GM18520 (cell line): ENCODE results near the gene ATXN1.
"Not testable (repeated sequence)": the region's sequence is repeated elsewhere in the genome, so short reads cannot be mapped to it uniquely, and the experiment has no call there.

Experiments used
- ATAC-seq: cut with Tn5 transposase; IDR thresholded peaks from one replicate; pipeline ENCODE4 v1.9.1; 2021; ENCODE audit not compliant: unreplicated experiment

Gene ATXN1

DNA sequence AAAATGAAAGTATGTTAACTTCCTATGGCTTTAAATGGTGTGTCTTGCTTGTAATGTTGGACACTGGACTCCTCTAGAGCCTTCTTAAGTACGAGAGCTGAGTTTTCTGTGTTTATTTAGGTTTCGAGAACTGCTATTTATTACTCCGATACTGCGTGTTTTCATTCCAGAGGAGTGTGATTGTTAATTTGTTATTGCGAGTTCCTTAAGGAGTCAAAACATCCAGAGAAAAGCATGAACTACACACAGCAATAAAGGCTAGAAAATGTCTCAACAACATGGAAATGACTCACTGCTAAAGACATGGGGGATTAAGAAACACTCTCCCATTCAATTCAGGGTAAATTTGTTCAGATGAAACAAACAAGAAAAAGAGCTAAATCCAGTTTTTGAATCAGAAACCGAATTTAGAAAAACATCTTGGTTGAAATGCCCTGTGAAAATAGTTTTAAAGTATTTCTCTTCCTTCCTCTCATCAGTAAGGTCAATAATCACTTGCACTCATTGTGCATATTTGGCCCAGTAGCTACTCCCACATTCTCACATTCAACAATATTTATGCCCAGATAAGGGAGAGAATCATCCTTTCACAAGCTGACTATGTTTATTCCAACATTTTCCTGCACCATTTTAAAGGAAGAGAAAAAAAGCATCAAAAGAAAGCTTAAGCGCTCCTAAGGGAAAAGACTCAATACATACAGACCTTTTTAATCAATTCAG, 36.0 kb downstream of the ATXN1 start:
- ATAC-seq: no peak

DNA sequence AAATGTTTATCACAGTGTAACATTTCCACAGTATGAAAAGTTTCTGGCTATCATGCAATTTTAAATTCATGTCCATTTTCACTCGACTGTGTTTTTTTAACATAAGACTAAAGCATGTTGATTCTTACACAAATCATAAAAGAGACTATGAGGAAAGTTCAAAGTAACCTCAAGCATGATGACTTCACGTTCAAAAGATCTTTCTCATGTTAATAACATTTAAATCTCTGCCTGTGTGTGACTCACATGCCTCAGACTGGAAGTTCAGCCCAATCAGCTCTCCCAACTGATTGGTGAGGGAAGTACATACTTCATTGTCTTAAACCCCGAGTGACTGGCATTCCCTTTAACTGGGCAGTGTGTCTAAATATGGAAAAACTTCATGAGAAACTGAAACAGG, 37.4 kb downstream of the ATXN1 start:
- no peak for ATAC-seq

DNA sequence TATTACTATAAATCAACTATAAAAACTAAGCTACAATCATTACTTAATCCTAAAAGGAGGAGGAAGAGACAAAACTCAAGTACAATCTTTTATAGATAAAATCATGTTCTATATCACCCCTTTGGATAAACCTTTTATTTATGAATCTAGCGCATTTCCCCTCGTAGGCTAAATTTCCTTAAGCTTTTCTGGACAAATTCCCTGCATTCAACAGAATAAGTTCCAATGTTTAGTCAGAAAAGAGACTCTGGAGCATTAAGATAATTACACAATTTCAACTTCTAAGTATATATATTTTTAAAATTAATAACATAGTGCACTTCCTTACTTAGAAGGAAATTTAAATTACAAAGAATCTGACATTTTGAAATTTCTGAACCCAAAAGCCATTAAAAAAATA, 37.9 kb downstream of the ATXN1 start:
- no peak for ATAC-seq

DNA sequence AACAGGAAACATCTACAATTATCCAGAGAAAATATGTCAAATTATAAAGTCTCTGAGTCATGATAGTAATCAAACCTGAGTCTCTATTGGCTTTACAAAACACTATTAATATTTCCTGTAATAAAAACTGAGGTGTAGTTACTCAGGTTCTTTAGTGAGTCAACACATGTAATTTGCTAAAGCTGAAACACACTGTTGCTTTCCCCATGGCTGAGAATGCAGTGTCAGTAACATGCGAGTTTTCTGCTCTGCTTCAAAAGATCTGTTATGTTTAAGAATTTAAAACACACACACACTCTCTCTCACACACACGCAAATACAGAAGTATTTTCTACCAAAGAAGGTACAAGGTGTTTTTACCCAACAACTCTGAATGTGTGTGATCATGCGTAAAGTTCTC, 38.6 kb downstream of the ATXN1 start:
- ATAC-seq: no peak

DNA sequence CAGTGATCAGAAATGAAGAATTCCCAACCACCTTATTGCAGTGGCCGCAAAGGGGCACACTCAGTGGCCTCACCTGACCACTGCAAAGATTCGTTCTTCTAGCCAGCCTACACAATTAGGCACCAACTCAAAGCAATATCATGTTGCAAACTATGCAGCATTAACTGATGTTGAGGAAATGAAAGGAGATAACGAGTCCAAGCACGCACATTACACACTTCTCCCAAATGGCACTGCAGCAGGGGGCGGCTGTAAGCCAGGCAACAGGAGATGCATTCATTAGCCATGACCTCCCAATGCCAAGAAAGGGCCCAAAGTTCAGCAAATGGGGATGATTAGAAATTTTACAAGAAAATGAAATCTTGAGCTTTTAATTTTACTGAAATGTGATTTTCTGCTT, 39.3 kb downstream of the ATXN1 start:
- no peak for ATAC-seq

DNA sequence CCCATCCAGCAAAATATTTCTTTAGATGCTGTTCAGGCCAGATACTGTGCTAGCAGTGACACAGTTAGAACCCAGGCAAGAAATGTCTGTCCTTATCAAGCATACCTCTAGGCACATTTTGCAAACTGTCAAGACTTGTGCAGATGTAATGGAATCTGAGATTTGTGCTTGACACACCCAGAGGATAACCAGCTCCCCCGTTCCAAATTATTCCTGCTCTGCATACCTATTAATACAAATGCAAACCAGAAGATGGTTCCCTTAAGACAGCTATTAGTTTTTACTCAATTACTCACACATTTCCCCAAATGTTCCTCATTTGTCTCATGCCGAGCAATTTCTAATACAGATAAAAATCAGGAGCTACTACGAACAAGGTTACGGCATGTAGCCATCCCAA, 40.4 kb downstream of the ATXN1 start:
- no peak for ATAC-seq

DNA sequence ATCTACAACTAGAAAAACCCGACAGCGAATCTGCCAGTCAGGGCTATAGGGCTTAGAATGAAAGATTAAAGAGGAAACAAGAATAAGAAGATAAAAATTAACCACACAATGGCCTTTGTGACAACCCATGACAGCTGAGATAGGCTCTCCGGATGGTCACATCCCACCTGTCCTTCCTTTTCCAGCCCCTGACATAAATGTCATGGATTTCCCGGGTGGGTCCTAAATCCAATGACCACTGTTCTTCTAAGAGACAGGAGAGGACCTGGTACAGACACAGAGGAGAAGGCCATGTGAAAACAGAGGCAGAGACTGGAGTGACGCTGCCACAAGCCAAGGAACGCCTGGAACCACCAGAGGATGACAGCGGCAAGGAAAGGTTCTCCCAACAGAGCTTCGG, 41.8 kb downstream of the ATXN1 start:
- ATAC-seq: no peak

DNA sequence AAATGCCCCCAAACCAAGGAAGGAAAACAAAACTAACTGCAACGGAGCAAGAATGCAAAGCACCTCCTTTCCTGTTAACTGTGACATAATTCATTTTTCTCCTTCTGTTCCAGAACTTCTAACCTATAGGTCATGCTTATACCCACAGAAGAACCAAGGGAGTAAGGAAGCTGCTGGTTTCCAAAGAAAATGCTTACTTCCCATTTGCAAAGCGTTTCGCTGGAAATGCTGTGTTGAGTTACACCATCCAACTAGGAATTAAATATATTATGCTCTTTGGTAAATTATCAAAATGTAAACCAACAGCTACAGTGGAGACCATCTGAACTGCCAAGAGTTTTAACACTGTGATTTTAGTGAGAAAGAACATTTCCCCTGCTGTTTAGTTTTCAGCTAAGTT, 42.9 kb downstream of the ATXN1 start:
- no peak for ATAC-seq

DNA sequence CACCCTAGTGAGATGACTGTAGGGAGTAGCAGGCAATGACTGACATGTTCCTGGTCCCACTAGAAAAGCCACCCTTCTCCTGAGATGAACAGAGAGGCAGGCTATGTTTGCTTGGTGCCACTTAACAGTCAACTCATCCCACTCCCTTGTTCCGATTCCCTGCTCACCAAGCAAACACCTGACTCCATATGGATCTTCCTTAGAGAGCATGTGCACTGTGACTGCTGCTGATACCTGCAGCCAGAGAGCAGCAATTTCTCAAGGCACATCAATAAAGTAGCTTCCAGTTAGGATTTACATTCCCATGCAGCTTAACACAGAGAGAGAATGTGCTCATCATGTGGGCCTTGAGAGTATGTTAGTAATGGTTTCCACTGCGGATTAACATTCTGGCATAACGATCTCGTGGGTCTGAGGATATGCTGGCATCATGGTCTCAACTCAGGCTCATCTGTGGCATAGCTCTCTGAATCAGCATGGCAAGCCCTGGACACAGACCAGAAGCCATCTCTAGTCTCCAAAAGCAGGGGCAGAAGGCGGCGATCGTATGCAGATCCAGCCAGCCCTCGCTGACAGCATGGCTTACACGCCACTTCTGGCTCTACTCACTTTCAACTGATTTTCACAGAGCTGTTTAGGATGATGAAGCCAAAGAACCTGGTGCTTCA, 43.9 kb downstream of the ATXN1 start:
- no peak for ATAC-seq

DNA sequence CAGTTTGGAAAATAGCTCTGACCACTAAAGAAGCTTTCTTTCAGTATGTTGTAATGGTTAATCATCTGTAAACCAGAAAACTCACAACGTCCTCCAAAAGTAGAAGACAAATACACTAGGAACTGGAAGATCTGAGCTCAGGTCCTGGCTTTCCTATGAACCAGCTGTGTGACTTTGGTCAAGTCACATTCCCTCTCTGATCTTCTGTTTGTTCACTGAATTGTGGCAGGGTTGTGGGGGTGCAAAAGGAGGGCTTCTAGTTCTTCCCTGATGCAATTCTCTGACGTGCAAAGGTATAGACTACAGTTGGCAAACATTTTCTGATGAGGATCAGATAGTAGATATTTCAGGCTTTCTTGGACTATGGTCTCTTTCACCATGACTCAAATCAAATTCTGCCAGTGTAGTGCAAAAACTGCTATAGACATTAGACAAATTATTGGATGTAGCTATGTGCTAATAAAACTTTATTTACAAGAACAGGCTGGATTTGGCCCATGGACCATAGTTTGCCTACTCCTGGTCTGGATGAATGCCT, 44.9 kb downstream of the ATXN1 start:
- ATAC-seq: no peak

DNA sequence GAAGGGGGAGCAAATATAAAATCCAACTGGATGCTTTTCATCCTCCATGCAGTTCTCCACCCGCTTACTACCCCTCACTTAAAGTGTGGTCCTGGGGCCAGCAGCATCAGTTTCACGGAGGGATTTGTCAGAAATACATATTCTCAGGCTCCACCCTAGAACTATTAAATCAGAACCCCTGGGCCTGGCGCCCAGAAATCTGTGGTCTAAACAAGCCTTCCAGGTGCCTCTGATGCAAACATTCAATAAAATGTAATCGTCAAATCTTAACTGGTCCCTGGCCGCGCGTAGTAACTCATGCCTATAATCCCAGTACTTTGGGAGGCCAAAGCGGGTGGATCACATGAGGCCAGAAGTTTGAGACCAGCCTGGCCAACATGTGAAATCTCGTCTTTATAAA, 47.7 kb downstream of the ATXN1 start:
- ATAC-seq: no peak

DNA sequence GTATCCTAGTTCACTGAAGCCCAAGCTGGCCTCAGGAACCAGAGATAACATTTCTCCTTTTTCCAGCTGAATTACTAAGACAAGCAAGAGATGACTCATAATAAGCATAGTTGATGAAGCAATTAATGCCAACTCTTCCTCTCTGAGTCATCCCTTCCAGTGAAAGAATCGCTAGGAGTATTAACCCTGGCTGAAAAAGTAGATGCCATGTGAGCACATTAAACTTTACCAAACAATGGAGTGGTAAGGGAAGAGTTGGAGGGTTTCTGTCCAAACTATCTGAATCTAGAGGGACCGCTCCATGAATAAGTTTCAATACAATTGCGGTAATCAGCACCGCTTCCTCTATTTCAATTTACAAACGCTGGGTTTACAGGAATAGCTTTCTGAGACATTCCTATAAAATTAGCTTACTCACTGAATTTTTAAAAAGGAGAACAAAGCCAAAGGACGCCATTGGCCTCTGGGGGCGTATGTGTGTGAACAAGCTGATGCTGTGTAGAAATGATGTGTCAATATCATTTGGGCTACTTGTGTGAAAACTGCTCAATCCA, 48.3 kb downstream of the ATXN1 start:
- peak; percentile 22 for ATAC-seq

DNA sequence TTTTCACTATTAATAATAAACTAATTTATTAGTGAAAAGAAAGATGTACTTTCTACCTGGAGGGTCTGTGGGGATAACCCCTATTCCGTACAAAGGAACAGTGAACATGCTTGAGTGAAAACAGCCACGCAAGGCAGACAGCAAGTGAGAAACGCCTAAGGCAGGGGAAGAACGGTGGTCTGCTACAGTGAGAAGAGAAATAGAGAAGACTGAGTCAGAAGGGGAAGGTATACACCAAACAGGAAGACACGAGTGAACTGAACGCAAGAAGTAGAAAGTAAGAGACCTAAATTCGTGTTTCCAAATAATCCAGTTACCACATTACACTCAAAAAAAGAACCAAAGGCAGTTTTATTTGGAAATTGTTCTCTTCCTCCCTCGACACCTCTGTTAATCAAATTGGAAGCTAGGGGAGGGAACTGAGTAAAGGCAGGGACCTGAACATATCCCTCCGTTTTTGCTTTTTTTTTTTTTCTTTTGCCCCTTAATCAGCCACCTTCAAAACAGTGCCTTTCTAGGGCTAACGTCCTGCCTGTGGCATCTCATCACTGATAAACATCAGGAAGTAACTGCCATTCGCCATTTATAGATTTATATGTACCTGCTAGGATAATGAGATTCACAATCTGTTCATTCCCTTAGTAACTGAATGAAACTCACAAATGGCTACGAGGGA, 48.9 kb downstream of the ATXN1 start:
- ATAC-seq: peak; percentile 64

DNA sequence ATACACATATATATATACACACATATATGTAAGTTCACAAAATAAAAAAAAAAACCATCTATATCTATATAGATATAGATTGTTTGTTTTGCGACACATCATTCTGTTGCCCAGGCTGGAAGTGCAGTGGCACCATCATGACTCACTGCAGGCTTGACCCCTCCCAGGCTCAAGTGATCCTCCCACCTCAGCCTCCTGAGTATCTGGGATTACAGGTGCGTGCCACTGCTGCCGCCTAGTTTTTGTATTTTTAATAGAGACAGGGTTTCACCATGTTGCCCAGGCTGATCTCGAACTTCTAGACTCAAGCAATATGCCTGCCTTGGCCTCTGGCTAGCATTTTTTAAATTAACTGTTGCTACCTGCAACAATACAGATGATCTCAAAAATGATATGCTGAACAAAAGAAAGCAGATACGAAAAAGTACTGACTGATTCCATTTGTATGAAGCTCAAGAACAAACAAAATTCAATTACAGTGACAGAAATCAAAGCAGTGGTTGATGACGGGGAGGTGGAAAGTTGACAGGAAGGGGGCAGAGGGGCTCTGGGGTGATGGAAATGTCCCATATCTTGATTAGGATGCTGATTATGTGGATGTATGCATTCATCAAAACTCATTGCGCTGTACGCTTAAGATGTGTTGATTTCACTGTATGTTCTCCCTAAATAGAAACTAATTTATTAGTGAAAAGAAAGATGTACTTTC, 49.6 kb downstream of the ATXN1 start:
- no peak for ATAC-seq

DNA sequence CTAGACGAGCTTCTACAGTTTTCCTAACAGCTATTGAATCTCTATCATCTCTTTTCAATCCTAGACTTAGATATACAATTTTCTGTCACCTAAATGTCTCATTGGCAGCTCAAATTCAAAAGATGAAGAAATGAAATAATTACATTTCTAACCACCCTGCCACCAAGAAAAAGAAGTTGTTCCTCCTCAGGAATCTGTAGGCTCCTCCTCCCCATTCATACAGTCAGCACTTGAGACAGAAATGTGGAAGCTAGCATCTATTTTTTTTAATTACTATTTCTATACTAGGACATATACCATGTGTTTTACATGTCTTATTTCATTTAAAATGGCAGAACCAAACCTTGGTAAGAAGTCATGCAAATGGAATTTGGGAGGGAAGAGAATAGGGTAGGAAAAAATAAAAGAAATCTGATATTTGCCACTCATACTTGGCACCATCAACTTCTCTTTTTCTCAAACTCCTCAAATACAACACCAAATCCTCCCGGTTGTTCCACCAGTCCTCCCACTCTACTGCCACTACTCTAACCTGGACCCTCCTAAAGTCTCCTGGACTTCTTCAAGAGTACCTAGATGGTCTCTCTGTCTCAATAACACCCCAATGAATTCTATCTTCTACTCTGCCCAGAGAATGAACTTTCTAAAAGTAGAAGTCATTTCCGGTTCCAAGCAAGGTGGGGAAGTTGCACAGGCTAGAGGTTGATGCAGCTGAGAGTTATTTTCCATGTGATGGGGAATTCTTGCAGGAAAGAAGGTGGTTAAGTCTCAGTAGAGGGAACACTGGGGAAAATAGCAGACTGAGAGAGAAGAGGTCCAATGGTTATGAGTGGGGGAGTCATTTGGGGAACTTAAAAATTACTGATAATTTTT, 54.1 kb downstream of the ATXN1 start:
- ATAC-seq: no peak

DNA sequence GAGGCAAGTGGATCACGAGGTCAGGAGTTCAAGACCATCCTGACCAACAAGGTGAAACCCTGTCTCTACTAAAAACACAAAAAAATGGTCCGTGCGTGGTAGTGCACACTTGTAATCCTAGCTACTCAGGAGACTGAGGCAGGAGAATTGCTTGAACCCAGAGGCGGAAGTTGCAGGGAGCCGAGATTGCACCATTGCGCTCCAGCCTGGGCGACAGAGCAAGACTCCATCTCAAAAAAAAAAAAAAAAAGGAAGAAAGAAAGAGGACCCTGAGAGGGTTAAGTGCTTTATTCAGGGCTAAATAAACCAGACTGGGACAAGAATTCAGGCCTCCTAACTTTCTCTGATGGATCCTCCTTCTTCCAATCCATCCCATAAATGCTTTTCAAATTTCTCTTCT, 54.8 kb downstream of the ATXN1 start:
- ATAC-seq: not testable (repeated sequence)

DNA sequence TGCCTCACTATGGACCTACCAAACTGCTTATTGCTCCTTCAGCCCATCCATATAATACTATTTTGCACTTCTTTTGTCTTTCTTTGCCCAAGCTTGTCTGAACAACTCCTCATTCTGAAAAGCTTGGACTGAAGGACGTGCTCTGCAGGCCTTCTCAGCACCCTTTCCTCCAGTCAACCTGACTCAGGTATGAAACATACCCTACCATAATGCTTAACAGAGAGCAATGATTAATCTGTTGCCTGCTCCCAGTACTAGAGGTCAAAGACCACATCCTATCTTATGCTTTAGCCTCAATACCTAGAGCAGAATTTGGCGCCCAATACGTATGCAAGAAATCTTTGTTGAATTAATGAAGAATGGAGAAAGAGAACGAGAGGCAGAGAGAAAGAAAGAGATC, 55.2 kb downstream of the ATXN1 start:
- ATAC-seq: no peak

DNA sequence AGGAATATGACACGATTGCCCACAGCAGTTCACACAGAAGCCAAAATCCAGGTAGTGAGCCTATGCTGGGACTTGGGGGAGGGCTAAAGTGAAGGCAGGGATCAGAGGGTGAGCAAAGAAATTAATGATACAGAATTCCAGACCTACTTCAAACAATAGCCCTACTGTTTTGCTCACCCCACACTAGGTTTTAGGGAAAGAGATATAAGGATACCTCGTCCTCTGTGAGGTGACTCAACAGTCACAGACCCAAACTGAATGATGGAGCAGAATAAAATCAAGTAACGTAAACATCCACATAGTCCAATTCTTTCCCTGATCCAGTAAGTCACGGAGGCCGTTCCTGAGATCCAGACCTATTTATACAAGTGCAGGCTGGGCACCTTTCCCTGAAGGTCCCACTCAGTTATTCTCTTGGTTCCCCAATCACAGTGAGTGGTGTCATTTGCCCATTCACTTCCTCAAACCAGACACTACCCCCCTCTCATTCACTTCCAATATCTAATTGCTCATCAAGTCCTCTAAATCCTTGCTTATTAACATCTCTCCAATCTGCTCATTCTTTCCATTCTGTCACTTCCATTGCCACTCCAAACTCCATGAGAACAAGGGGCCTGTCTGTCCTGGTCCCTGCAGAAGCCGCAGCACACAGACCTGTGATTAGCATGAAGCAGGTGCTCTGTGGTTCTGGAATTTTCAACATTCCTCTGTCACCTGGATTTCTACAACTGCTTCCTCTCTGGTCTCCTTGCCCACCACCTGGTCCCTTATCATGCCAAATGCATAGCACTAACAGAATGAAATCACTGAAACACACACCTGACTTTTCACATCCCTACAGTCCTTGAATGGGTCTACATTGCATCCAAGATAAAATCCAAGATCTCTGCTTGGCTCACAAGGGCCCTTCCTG, 55.9 kb downstream of the ATXN1 start:
- ATAC-seq: no peak

DNA sequence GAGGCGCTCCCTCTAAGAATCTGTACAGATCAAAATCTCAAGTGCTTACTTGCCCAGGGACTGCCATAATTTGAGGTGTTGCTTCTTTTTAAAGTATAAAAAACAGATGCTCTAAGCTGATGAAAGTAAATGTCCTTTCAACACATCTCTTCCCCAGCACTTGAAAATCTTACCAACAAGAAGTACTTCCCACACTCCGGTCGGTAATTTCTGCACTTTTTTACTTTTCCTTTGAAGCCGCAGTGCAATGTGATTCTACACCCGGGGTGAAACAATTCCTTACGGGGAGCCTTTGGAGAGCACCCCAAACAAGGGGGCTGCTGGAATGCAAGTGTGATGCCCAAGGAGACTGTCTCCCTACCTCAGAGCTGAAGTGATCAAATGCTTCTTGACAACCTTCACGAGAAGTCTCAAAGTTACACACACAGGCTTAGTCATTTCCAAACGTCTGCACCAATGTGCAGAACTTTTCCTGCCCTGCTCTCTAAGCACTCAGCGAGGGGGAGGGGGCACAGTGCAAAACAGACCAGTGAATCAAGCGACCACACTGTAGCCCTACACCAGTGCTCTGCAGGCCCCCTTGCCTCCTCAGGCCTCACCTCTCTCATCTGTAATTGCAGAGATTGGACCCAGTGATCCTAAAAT, 56.7 kb downstream of the ATXN1 start:
- no peak for ATAC-seq
